GM06990 (cell line): ENCODE data around the gene NEK6.

Experiments used
- DNase-seq: peaks from one replicate; pipeline ENCODE4 v3.0.0-alpha.2; 2011; ENCODE audit not compliant: insufficient read length; ENCODE audit errors: extremely low read depth
- H3K27me3 ChIP-seq: replicated peaks from 2 replicates; pipeline ENCODE4 v1.6.0; 2011; ENCODE audit warnings: low read length; ENCODE audit not compliant: control insufficient read depth, insufficient read depth
- H3K36me3 ChIP-seq: 2 replicates; pipeline ENCODE4 v1.5.1; 2011; ENCODE audit warnings: low read length; ENCODE audit not compliant: control insufficient read depth, insufficient read depth
- H3K4me3 ChIP-seq: replicated peaks from 2 replicates; pipeline ENCODE4 v1.5.1; 2011; ENCODE audit warnings: low read depth, mild to moderate bottlenecking, control low read depth, low read length
- CTCF ChIP-seq: IDR thresholded peaks from 2 replicates; pipeline ENCODE4 v1.5.1; 2011; ENCODE audit warnings: low read length, control low read depth, mild to moderate bottlenecking, inconsistent platforms; ENCODE audit not compliant: insufficient read depth, poor library complexity, severe bottlenecking

The NEK6 gene

DNA sequence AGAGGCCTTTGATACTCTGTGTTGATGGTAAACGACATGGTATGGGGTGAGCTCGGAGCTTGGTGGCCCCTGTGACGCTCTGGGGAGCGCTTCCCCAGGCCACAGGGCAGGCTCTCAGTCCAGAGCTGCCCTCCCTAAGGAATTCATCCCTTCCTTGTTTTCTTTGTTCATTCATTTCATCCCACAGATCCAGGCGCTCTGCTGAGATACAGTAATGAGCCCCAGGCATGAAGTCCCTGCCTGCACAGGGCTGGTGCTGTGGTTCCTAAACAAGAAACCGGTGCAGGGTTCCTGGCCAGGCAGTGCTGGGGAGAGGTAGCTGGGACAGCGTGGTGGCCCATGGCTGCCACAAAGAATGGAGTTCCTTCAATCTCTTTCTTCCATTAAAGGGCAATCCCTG lies 14.4 kb downstream of the NEK6 start:
- TF ChIP-seq CTCF: no peak
- no peak for DNase-seq
- H3K27me3 ChIP-seq: no peaks in the 10 kb centered on the region
- no peak overlapping the region for H3K4me3 ChIP-seq
- peaks cover 50% of the 10 kb centered on the region for H3K36me3 ChIP-seq

- no peak for TF ChIP-seq CTCF
- Histone ChIP-seq H3K36me3 (peaks cover 48% of the 10 kb centered on the region), H3K27me3 (no peaks in the 10 kb centered on the region), H3K4me3 (no peak overlapping the region)
- no peak for DNase-seq
Observed at GRCh38 chr9:124272979-124273378, 15.2 kb downstream of the NEK6 start.

GRCh38 chr9:124273427-124274160 lies 15.8 kb downstream of the NEK6 start:
- TF ChIP-seq CTCF: no peak
- Histone ChIP-seq H3K36me3 (peaks cover 47% of the 10 kb centered on the region), H3K4me3 (no peak overlapping the region), H3K27me3 (no peaks in the 10 kb centered on the region)
- no peak for DNase-seq

- TF ChIP-seq CTCF: no peak
- Histone ChIP-seq H3K36me3 (peaks cover 43% of the 10 kb centered on the region), H3K27me3 (no peaks in the 10 kb centered on the region), H3K4me3 (no peak overlapping the region)
- DNase-seq: no peak
Observed at GRCh38 chr9:124274226-124274625, 16.5 kb downstream of the NEK6 start.

GRCh38 chr9:124274738-124275137 lies 17.0 kb downstream of the NEK6 start:
- Histone ChIP-seq H3K36me3 (peaks cover 39% of the 10 kb centered on the region), H3K4me3 (no peak overlapping the region), H3K27me3 (no peaks in the 10 kb centered on the region)
- no peak for DNase-seq
- no peak for TF ChIP-seq CTCF

DNA sequence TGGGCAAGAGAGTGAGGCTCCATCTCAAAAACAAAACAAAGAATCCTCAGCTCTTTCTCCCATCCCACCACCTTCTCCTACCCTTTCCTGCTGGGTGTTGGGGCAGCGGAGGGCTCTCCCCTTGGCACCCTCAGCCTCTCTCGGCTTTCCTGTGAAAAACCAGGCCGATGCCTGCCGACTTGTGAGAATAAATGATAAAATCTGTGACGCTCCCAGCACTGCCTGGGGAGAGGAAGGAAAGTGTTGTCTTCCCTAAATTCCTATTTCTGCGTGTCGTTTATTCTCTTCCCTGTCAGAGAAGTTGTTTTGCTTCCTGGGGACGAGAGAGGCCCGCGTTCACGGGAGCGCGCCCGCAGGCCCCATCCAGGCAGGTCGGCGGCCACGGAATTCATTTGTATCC lies 19.7 kb downstream of the NEK6 start:
- H3K4me3 ChIP-seq: no peak overlapping the region
- no peak for DNase-seq
- peaks cover 24% of the 10 kb centered on the region for H3K36me3 ChIP-seq
- H3K27me3 ChIP-seq: no peaks in the 10 kb centered on the region
- TF ChIP-seq CTCF: no peak
